OCI-LY7 (cell line): Measurements from ENCODE around the gene CYP46A1. TPM values are rescaled to one million over a fixed set of nuclear protein-coding genes. Genes with fewer than 3 reads are reported as not detected.

Source experiments
- BruUV-seq: library from RNA; stranded (reverse); fragments of 400-500 nt; replicated peaks from 2 replicates; lab custom pipeline; 2021; lab: Mats Ljungman, UMichigan
- CTCF ChIA-PET: fragments of 300-600 bp; sonication (Branson Sonifier 250); formaldehyde crosslinking; loops from one replicate; lab custom pipeline; 2022; ENCODE audit warnings: antibody characterized with exemption; ENCODE audit not compliant: unreplicated experiment; lab: Charles Lee
- POLR2A ChIA-PET: fragments of 300-600 bp; sonication (Branson Sonifier 250); formaldehyde crosslinking; loops from one replicate; lab custom pipeline; 2022; ENCODE audit warnings: antibody characterized with exemption; lab: Charles Lee
- DNase-seq: peaks from one replicate; pipeline ENCODE4 v3.0.0-alpha.2; 2015; ENCODE audit warnings: low spot score
- H2AFZ ChIP-seq: fragments of 200-600 bp; sonication (generic), shearing (Covaris generic); 2 replicates; pipeline ENCODE4 v1.6.1; 2014; ENCODE audit warnings: mild to moderate bottlenecking, antibody characterized with exemption, low read length, moderate library complexity
- H3K27ac ChIP-seq: fragments of 200-600 bp; sonication (generic); 2 replicates; pipeline ENCODE4 v1.5.1; 2014; ENCODE audit warnings: mixed run types, low read depth, mild to moderate bottlenecking, moderate library complexity, low read length, inconsistent platforms; ENCODE audit not compliant: poor library complexity, severe bottlenecking
- H3K36me3 ChIP-seq: fragments of 200-600 bp; sonication (generic); 2 replicates; pipeline ENCODE4 v1.6.1; 2014; ENCODE audit warnings: mild to moderate bottlenecking, antibody characterized with exemption, low read length, moderate library complexity, mixed read lengths; ENCODE audit not compliant: insufficient read depth
- H3K4me1 ChIP-seq: fragments of 200-600 bp; sonication (generic); 2 replicates; pipeline ENCODE4 v1.5.1; 2014; ENCODE audit warnings: mild to moderate bottlenecking, low read length; ENCODE audit not compliant: insufficient read depth, poor library complexity, severe bottlenecking
- H3K4me2 ChIP-seq: fragments of 200-600 bp; sonication (generic); 2 replicates; pipeline ENCODE4 v1.6.1; 2014; ENCODE audit warnings: mild to moderate bottlenecking, low read length
- H3K4me3 ChIP-seq: fragments of 200-600 bp; sonication (generic); 2 replicates; pipeline ENCODE4 v1.5.1; 2014; ENCODE audit warnings: mild to moderate bottlenecking, low read depth, low read length; ENCODE audit not compliant: poor library complexity, severe bottlenecking
- H3K79me2 ChIP-seq: fragments of 200-600 bp; sonication (generic); 2 replicates; pipeline ENCODE4 v1.6.1; 2016; ENCODE audit warnings: low read depth, mild to moderate bottlenecking, low read length, moderate library complexity, mixed read lengths; ENCODE audit not compliant: insufficient read depth
- H3K9me2 ChIP-seq: fragments of 200-600 bp; sonication (generic); 2 replicates; pipeline ENCODE4 v1.6.1; 2016; ENCODE audit warnings: mild to moderate bottlenecking, low read length, mixed read lengths; ENCODE audit not compliant: insufficient read depth
- H3K9me3 ChIP-seq: fragments of 200-600 bp; sonication (generic); 2 replicates; pipeline ENCODE4 v1.6.1; 2014; ENCODE audit warnings: mild to moderate bottlenecking, mixed run types, low read length, mixed read lengths
- H4K20me1 ChIP-seq: fragments of 200-600 bp; sonication (generic); 2 replicates; pipeline ENCODE4 v1.6.1; 2014; ENCODE audit warnings: mild to moderate bottlenecking, antibody characterized with exemption, low read length, moderate library complexity, mixed read lengths; ENCODE audit not compliant: insufficient read depth
- EZH2phosphoT487 ChIP-seq: fragments of 200-600 bp; sonication (generic); IDR thresholded peaks from 2 replicates; pipeline ENCODE4 v1.6.1; 2018; ENCODE audit warnings: low read depth, borderline replicate concordance, mild to moderate bottlenecking, mixed run types, antibody characterized with exemption, low read length, moderate library complexity, mixed read lengths
- intact Hi-C: fragments of 100-400 bp; cut with micrococcal nuclease; formaldehyde crosslinking; loops from one replicate; pipeline ENCODE4 v1.10.0; 2022; ENCODE audit not compliant: unreplicated experiment
- total RNA-seq, 2 experiments: library from RNA; depleted of rRNA in 1 of 2; stranded (reverse); fragments of >200 nt in 1 of 2; shearing (Covaris generic) in 1 of 2; gene quantifications; 2 replicates each; pipeline ENCODE4 v1.2.3, GENCODE V29; 2014 to 2022
- TF ChIP-seq, protein P1 (sequence below): fragments of 200-600 bp; sonication (generic); conservative IDR thresholded peaks from 2 replicates; pipeline ENCODE4 v1.5.1; 2014; ENCODE audit warnings: mild to moderate bottlenecking, antibody characterized with exemption, low read length, moderate library complexity, mixed read lengths

The CYP46A1 gene
- total RNA-seq, 2 experiments from 2014 or later, result 4.1 to 10.8 TPM

GRCh38 chr14:99685151-99685591 lies 1.1 kb downstream of the CYP46A1 start:
- peak; percentile 37 for DNase-seq
- POLR2A ChIA-PET, result interaction anchor here (0.6 to 1.0 kb wide), 3 partner anchors 79 to 611 kb away, joined by 3 to 5 read pairs (median 3); no protein-coding TSS in a partner anchor
- H3K36me3 ChIP-seq, result no peaks in the 10 kb centered on the region
- no peaks in the 10 kb centered on the region for H3K9me2 ChIP-seq
- H3K4me1 ChIP-seq, result peaks cover 42% of the 10 kb centered on the region
- H3K4me3 ChIP-seq, result peak overlapping the region; percentile 75
- H4K20me1 ChIP-seq, result no peaks in the 10 kb centered on the region
- H3K79me2 ChIP-seq, result no peaks in the 10 kb centered on the region
- TF ChIP-seq EZH2phosphoT487, result no peak
- TF ChIP-seq, protein P1, sequence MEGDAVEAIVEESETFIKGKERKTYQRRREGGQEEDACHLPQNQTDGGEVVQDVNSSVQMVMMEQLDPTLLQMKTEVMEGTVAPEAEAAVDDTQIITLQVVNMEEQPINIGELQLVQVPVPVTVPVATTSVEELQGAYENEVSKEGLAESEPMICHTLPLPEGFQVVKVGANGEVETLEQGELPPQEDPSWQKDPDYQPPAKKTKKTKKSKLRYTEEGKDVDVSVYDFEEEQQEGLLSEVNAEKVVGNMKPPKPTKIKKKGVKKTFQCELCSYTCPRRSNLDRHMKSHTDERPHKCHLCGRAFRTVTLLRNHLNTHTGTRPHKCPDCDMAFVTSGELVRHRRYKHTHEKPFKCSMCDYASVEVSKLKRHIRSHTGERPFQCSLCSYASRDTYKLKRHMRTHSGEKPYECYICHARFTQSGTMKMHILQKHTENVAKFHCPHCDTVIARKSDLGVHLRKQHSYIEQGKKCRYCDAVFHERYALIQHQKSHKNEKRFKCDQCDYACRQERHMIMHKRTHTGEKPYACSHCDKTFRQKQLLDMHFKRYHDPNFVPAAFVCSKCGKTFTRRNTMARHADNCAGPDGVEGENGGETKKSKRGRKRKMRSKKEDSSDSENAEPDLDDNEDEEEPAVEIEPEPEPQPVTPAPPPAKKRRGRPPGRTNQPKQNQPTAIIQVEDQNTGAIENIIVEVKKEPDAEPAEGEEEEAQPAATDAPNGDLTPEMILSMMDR, result no peak
- peak overlapping the region; percentile 88 for H3K4me2 ChIP-seq
- intact Hi-C loops, result loop anchor here (2.0 to 5.0 kb wide), 3 partner anchors 20 to 258 kb away; partner anchors contain the start of gene EML1
- no peaks in the 10 kb centered on the region for H3K9me3 ChIP-seq
- H3K27ac ChIP-seq, result peak overlapping the region; percentile 85
- H2AFZ ChIP-seq, result no peak overlapping the region
- CTCF ChIA-PET, result no interaction called here
- no TSS peak for BruUV-seq

- CTCF ChIA-PET, result no interaction called here
- peaks cover 42% of the 10 kb centered on the region for H3K4me1 ChIP-seq
- intact Hi-C loops, result loop anchor here (2.0 to 5.0 kb wide), 3 partner anchors 21 to 258 kb away; partner anchors contain the start of gene EML1
- H3K9me2 ChIP-seq, result no peaks in the 10 kb centered on the region
- H4K20me1 ChIP-seq, result no peaks in the 10 kb centered on the region
- TF ChIP-seq EZH2phosphoT487, result no peak
- TF ChIP-seq, protein P1, result no peak
- no peaks in the 10 kb centered on the region for H3K9me3 ChIP-seq
- peak overlapping the region; percentile 1; the same call in 1 of the 2 replicates for H2AFZ ChIP-seq
- DNase-seq, result no peak
- H3K4me2 ChIP-seq, result peak overlapping the region; percentile 88
- no peaks in the 10 kb centered on the region for H3K79me2 ChIP-seq
- H3K36me3 ChIP-seq, result no peaks in the 10 kb centered on the region
- peak overlapping the region; percentile 85 for H3K27ac ChIP-seq
- BruUV-seq, result no TSS peak
- POLR2A ChIA-PET, result interaction anchor here (1.0 kb wide), 1 partner anchor 191 kb away, joined by 5 read pairs; no protein-coding TSS in a partner anchor
- peak overlapping the region; percentile 41 for H3K4me3 ChIP-seq
These were observed 1.5 kb downstream of the CYP46A1 start for GRCh38 chr14:99685596-99685995.
